HCEC 1CT (cell line): Measurements from ENCODE around the gene ADGRA3.

Source experiments
- DNase-seq: peaks from one replicate; pipeline ENCODE4 v3.0.0-alpha.2; 2017

The ADGRA3 gene

GRCh38 chr4:22510750-22511149 lies 5.1 kb downstream of the ADGRA3 start:
- DNase-seq = no peak

GRCh38 chr4:22508376-22508775 lies 7.5 kb downstream of the ADGRA3 start:
- no peak for DNase-seq

- no peak for DNase-seq
These were observed 10.9 kb downstream of the ADGRA3 start for GRCh38 chr4:22504922-22505321.

- no peak for DNase-seq
These were observed 11.4 kb downstream of the ADGRA3 start for GRCh38 chr4:22504447-22504846.

- peak; percentile 52 for DNase-seq
These were observed 12.7 kb downstream of the ADGRA3 start for GRCh38 chr4:22502895-22503814.

- DNase-seq = no peak
These were observed 14.2 kb downstream of the ADGRA3 start for GRCh38 chr4:22501715-22502095.

GRCh38 chr4:22500831-22501714 lies 14.8 kb downstream of the ADGRA3 start:
- peak; percentile 54 for DNase-seq

GRCh38 chr4:22500128-22500611 lies 15.7 kb downstream of the ADGRA3 start:
- DNase-seq = no peak

GRCh38 chr4:22498866-22499265 lies 17.0 kb downstream of the ADGRA3 start:
- DNase-seq = no peak

- no peak for DNase-seq
These were observed 19.6 kb downstream of the ADGRA3 start for GRCh38 chr4:22496165-22496813.

- DNase-seq = no peak
These were observed 22.3 kb downstream of the ADGRA3 start for GRCh38 chr4:22493523-22493922.

GRCh38 chr4:22492987-22493386 lies 22.9 kb downstream of the ADGRA3 start:
- no peak for DNase-seq

- no peak for DNase-seq
These were observed 23.9 kb downstream of the ADGRA3 start for GRCh38 chr4:22491939-22492338.

- no peak for DNase-seq
These were observed 25.0 kb downstream of the ADGRA3 start for GRCh38 chr4:22490718-22491315.

GRCh38 chr4:22488106-22488505 lies 27.8 kb downstream of the ADGRA3 start:
- DNase-seq = no peak

- no peak for DNase-seq
These were observed 28.5 kb downstream of the ADGRA3 start for GRCh38 chr4:22487328-22487727.

- DNase-seq = no peak
These were observed 29.6 kb downstream of the ADGRA3 start for GRCh38 chr4:22486276-22486675.

GRCh38 chr4:22485737-22486136 lies 30.1 kb downstream of the ADGRA3 start:
- peak; percentile 48 for DNase-seq

GRCh38 chr4:22483551-22483981 lies 32.3 kb downstream of the ADGRA3 start:
- DNase-seq = peak; percentile 86

GRCh38 chr4:22482250-22483127 lies 33.4 kb downstream of the ADGRA3 start:
- DNase-seq = no peak

- no peak for DNase-seq
These were observed 35.1 kb downstream of the ADGRA3 start for GRCh38 chr4:22480675-22481327.
